Breast epithelium (tissue), 4 donors: ENCODE data around the gene GMDS. TPM values are rescaled to one million over a fixed set of nuclear protein-coding genes. Genes with fewer than 3 reads are reported as not detected.
A peak's percentile ranks its signal among the peaks of the same experiment; 100 is the strongest.

Source experiments
- DNase-seq, 2 donors: peaks; one replicate each; pipeline ENCODE4 v3.0.0-alpha.2; 2019; ENCODE audit warnings: low spot score in 2 of 2
- H3K27ac ChIP-seq, 2 donors: fragments of 200-600 bp; sonication (generic) in 1 of 2; one replicate each; pipeline ENCODE4 v1.5.1; 2016 to 2019; ENCODE audit warnings: mild to moderate bottlenecking in 1 of 2
- H3K27me3 ChIP-seq, 2 donors: fragments of 200-600 bp; sonication (generic) in 1 of 2; one replicate each; pipeline versions ENCODE4 v1.5.1 to v1.6.0; 2017 to 2019; ENCODE audit warnings: control low read depth in 1 of 2, mild to moderate bottlenecking in 1 of 2
- H3K36me3 ChIP-seq: fragments of 200-600 bp; one replicate; pipeline ENCODE4 v1.5.1; 2019
- H3K4me1 ChIP-seq, 2 donors: fragments of 200-600 bp; sonication (generic); one replicate each; pipeline ENCODE4 v1.5.1; 2016 to 2019; ENCODE audit warnings: control low read depth in 1 of 2
- H3K4me3 ChIP-seq, 3 donors: fragments of 200-600 bp; sonication (generic); 1 replicate in 2 of 3; 2 replicates in 1 of 3; pipeline ENCODE4 v1.5.1; 2016 to 2019; ENCODE audit warnings: mild to moderate bottlenecking in 3 of 3, moderate library complexity in 2 of 3
- H3K9me3 ChIP-seq, 2 donors: fragments of 200-600 bp; sonication (generic) in 1 of 2; one replicate each; pipeline ENCODE4 v1.5.1; 2016 to 2019; ENCODE audit warnings: control low read depth in 1 of 2
- CTCF ChIP-seq, 3 donors: fragments of 450-650 bp; IDR thresholded peaks; one replicate each; pipeline ENCODE4 v1.5.1; 2016 to 2017; ENCODE audit warnings: antibody characterized with exemption in 3 of 3, mild to moderate bottlenecking in 3 of 3, moderate library complexity in 3 of 3
- POLR2A ChIP-seq: fragments of 450-650 bp; IDR thresholded peaks from one replicate; pipeline ENCODE4 v1.6.1; 2016; ENCODE audit warnings: antibody characterized with exemption, mild to moderate bottlenecking, moderate library complexity
- POLR2AphosphoS5 ChIP-seq, 3 donors: sonication (generic); formaldehyde crosslinking; IDR thresholded peaks; one replicate each; pipeline ENCODE4 v1.6.1; 2017; ENCODE audit warnings: antibody characterized with exemption in 3 of 3
- intact Hi-C: fragments of 100-400 bp; cut with DNase I; formaldehyde crosslinking; loops from one replicate; pipeline ENCODE4 v1.15.1; 2023; ENCODE audit warnings: low total_unique reads
- total RNA-seq, 3 donors: library from RNA; depleted of rRNA; stranded (reverse); fragments of >200 nt; gene quantifications; one replicate each; pipeline ENCODE4 v1.1.0, GENCODE V29; 2016

Gene GMDS
- total RNA-seq, 3 donors from 2014 or later: 7.5 to 29.2 (median 17.0) TPM

GRCh38 chr6:1764397-1764987 lies 480.9 kb downstream of the GMDS start:
- no peaks in the 10 kb centered on the region for H3K4me1 ChIP-seq
- no peak for DNase-seq
- intact Hi-C loops: loop anchor here (10.0 kb wide), 1 partner anchor 150 kb away; no protein-coding TSS in a partner anchor
- H3K9me3 ChIP-seq: no peaks in the 10 kb centered on the region
- no peak for TF ChIP-seq CTCF (IDR thresholded peaks at IDR 0.05)
- TF ChIP-seq POLR2A: no peak
- no peak for TF ChIP-seq POLR2AphosphoS5 (IDR thresholded peaks at IDR 0.05)
- H3K36me3 ChIP-seq: no peaks in the 10 kb centered on the region
- no peak overlapping the region for H3K4me3 ChIP-seq
- H3K27me3 ChIP-seq: no peaks in the 10 kb centered on the region
- H3K27ac ChIP-seq: no peak overlapping the region

- Histone ChIP-seq H3K36me3 (no peaks in the 10 kb centered on the region), H3K4me3 (no peak overlapping the region), H3K9me3 (no peaks in the 10 kb centered on the region), H3K4me1 (no peaks in the 10 kb centered on the region), H3K27ac (no peak overlapping the region), H3K27me3 (no peaks in the 10 kb centered on the region)
- TF ChIP-seq CTCF (IDR thresholded peaks at IDR 0.05): no peak
- no peak for TF ChIP-seq POLR2A
- no peak for TF ChIP-seq POLR2AphosphoS5 (IDR thresholded peaks at IDR 0.05)
- intact Hi-C loops: loop anchor here (10.0 kb wide), 1 partner anchor 149 kb away; no protein-coding TSS in a partner anchor
- no peak for DNase-seq
Observed at GRCh38 chr6:1763404-1763803, 482.0 kb downstream of the GMDS start.

GRCh38 chr6:1762203-1762602 lies 483.2 kb downstream of the GMDS start:
- TF ChIP-seq POLR2A (no peak), POLR2AphosphoS5 (IDR thresholded peaks at IDR 0.05) (no peak), CTCF (IDR thresholded peaks at IDR 0.05) (no peak)
- H3K36me3 ChIP-seq: no peaks in the 10 kb centered on the region
- peak in 1 of 2 donors; percentile 62 for DNase-seq
- intact Hi-C loops: loop anchor here (10.0 kb wide), 1 partner anchor 147 kb away; no protein-coding TSS in a partner anchor
- no peaks in the 10 kb centered on the region for H3K9me3 ChIP-seq
- no peaks in the 10 kb centered on the region for H3K27me3 ChIP-seq
- no peaks in the 10 kb centered on the region for H3K4me1 ChIP-seq
- peak overlapping the region; percentile 35 to 62 for H3K27ac ChIP-seq
- no peak overlapping the region for H3K4me3 ChIP-seq

GRCh38 chr6:1761477-1761877 lies 483.9 kb downstream of the GMDS start:
- no peaks in the 10 kb centered on the region for H3K36me3 ChIP-seq
- H3K4me1 ChIP-seq: no peaks in the 10 kb centered on the region
- peak overlapping the region in 1 of 2 donors; percentile 62 for H3K27ac ChIP-seq
- H3K9me3 ChIP-seq: no peaks in the 10 kb centered on the region
- H3K4me3 ChIP-seq: no peak overlapping the region
- TF ChIP-seq POLR2A: no peak
- TF ChIP-seq POLR2AphosphoS5 (IDR thresholded peaks at IDR 0.05): no peak
- no peak for TF ChIP-seq CTCF (IDR thresholded peaks at IDR 0.05)
- intact Hi-C loops: loop anchor here (10.0 kb wide), 1 partner anchor 147 kb away; no protein-coding TSS in a partner anchor
- H3K27me3 ChIP-seq: no peaks in the 10 kb centered on the region
- no peak for DNase-seq

GRCh38 chr6:1760876-1761275 lies 484.5 kb downstream of the GMDS start:
- no peaks in the 10 kb centered on the region for H3K27me3 ChIP-seq
- H3K4me1 ChIP-seq: no peaks in the 10 kb centered on the region
- H3K4me3 ChIP-seq: no peak overlapping the region
- no peaks in the 10 kb centered on the region for H3K36me3 ChIP-seq
- H3K9me3 ChIP-seq: no peaks in the 10 kb centered on the region
- H3K27ac ChIP-seq: no peak overlapping the region
- no peak for DNase-seq
- intact Hi-C loops: loop anchor here (10.0 kb wide), 1 partner anchor 146 kb away; no protein-coding TSS in a partner anchor
- TF ChIP-seq POLR2A (no peak), CTCF (IDR thresholded peaks at IDR 0.05) (no peak), POLR2AphosphoS5 (IDR thresholded peaks at IDR 0.05) (no peak)
